Activated T-cell treated with anti-CD3 and anti-CD28 coated beads for 48 hours (primary cell): ENCODE measurements around the gene PDE1A.
A peak's percentile ranks its signal among the peaks of the same experiment; 100 is the strongest.

ENCODE experiments used
- DNase-seq: peaks from one replicate; pipeline ENCODE4 v3.0.0-alpha.2; 2020; ENCODE audit warnings: low read depth

Gene PDE1A

GRCh38 chr2:182267971-182268370 is 158.9 kb downstream of the PDE1A start:
- no peak for DNase-seq

GRCh38 chr2:182266909-182267308 is 159.9 kb downstream of the PDE1A start:
- DNase-seq: no peak

DNA sequence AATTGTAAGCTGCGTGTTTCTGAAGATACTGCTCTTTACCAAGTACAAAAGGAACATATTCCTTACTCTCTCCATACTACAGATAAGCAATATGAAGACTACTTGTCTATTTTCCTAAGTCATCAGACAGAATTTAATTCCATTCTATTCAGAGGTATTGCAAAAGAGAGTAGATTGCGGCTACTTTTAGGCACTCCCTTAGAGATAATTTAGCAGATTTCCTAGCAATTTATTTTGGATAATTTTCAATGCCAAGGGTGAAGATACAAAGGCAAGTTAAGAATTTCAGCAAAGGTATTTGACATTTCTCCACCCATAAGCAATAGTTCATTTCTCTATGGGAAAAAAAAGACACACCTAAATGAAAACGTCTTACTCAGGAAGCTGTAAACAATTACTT is 161.1 kb downstream of the PDE1A start:
- no peak for DNase-seq

GRCh38 chr2:182261860-182262387 is 164.9 kb downstream of the PDE1A start:
- DNase-seq: no peak

DNA sequence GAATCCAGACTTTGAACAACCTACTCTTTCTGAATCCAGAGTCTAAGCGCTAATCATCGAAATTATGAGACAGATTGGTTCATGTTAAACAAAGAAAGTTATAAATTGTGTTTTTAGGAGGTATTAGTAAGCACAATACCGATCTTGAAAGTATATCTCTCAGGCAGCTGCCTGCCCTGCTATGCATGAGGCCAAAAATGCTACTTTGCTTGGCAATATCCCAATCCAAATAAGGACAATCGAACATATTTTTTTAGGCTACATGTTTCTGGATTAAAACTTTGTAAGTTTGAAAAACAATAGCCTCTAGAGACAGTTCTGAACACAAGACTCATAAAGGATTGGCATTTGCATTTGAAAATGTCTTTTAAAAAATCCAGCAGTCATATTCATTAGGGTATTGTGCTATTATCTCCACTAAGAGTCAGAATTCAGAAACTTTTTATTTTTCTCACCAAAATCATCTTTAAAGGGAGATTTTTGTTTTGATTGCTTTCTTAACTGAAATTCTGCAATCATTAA is 167.1 kb downstream of the PDE1A start:
- no peak for DNase-seq

- no peak for DNase-seq
Measured at GRCh38 chr2:182252534-182252933, 174.3 kb downstream of the PDE1A start.

GRCh38 chr2:182248898-182249297 is 177.9 kb downstream of the PDE1A start:
- DNase-seq: no peak

GRCh38 chr2:182248362-182248761 is 178.5 kb downstream of the PDE1A start:
- no peak for DNase-seq

- DNase-seq: no peak
Measured at GRCh38 chr2:182247831-182248230, 179.0 kb downstream of the PDE1A start.

GRCh38 chr2:182245963-182246362 is 180.9 kb downstream of the PDE1A start:
- no peak for DNase-seq

DNA sequence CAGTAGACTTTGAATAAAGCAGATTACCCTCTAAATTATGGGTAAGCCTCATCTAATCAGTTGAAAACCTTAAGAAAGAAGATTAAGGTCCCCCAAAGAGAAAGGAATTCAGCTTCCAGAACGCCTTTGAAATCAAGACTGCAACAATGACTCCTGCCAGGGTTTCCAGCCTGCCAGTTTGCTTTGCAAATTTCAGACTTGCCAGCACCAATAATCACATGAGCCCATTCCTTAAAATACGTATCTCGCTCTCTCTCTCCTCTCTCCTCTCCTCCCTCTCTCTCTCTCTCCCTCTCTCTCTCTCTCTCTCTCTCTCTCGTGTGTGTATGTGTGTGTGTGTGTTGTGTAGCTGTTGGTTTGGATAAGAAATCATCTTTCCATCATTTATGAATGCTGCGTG is 184.2 kb downstream of the PDE1A start:
- no peak for DNase-seq

DNA sequence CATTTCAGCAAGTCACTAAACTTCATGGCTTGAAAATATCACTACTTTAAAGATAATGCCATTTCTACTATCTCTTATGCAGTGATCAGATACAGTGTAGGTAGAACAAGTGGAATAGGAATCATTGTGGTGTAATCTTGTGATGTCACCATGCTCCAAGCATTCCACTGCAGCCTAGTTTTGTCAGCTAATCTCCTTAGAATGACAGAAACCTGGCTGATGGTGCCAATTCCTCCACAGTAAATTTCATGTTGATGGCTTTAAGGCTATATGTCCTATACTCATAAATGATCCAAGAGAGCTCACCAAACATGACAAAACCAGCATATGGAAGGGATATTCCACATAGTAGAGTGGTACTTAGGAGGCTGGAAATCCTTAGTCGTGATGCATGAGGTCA is 184.9 kb downstream of the PDE1A start:
- DNase-seq: no peak

DNA sequence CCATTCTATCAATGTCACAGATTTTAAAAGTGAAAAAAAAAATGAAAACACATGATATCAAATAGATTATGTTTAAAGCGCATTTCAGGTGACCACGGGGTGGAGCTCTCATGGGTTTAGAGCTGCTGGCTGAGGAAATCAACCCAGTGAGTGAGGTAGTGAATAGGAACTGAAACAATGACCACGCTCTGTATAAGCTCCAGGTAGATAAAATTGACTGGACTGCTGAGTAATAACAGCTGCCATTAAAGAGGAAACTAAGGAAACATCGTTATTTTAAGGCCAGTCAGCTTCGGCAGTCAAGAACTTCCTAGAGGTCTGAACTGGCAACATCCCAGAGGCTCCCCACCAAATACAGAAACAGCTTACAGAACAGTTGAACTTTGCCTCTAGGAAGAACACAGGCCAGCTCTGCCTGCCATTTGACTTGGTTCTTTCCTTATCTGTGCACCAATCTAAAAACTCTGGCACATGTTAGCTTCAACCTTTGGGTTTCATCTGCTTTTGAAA is 185.9 kb downstream of the PDE1A start:
- DNase-seq: peak; percentile 0

- DNase-seq: no peak
Measured at GRCh38 chr2:182230561-182230960, 196.3 kb downstream of the PDE1A start.

DNA sequence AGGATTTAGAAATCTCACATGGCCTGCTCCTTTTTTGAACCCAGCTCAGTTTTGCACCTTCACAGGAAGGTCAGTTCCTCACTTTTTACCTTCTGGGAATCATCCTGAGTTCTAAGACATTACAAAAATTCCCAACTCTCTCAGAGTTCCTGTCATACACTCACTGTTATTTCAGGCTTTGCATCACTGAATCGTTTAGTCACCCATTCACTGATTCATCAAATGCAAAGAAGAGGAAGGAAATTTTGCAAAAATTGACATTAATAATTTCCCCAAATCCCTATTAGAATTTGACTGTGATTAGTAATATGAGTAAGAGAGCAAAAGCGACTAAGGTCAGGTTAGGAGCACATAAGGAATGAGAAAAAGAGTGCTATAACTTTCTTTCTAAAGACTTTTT is 197.5 kb downstream of the PDE1A start:
- DNase-seq: no peak

DNA sequence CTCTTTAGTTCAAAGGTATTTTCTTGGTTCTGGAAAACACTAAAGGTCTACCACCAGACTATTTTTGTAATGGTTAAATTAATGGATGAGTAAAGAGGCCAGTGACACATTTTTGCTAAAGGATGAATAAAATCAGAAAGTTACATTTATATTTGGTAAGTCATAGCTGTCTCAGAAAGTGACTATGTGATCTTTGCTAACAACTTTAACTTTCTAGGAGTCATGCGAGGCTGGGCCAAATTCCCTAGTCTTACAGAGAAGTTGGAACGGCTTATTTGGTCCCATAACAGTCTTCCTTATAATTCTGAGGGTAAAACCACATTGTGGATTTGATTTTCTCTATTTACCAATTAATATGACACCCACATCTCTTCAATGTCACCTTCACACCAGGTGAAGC is 198.1 kb downstream of the PDE1A start:
- no peak for DNase-seq

DNA sequence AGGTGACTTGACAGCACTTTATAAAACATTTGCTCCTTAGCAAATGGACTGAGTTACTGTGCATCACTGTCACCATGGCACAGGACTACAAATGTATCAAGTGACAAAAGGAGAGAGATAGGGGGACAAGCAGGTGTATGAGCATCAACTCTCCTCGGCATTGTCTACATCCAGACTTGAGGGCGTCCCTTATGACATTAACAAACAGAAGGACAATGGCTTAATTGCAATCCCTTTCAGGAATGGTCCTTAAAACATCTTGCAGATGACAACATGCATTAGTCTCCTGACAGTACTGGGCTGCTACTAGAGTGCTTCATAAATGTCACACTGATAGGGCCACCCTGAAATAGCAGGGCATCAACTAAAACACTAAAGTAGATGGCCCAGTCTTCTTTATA is 198.8 kb downstream of the PDE1A start:
- DNase-seq: no peak

GRCh38 chr2:182226807-182227206 is 200.0 kb downstream of the PDE1A start:
- no peak for DNase-seq

- DNase-seq: no peak
Measured at GRCh38 chr2:182224669-182225068, 202.2 kb downstream of the PDE1A start.

GRCh38 chr2:182220998-182221397 is 205.8 kb downstream of the PDE1A start:
- DNase-seq: no peak

- no peak for DNase-seq
Measured at GRCh38 chr2:182220335-182220734, 206.5 kb downstream of the PDE1A start.

- no peak for DNase-seq
Measured at GRCh38 chr2:182210669-182211068, 216.2 kb downstream of the PDE1A start.

- DNase-seq: no peak
Measured at GRCh38 chr2:182208421-182208820, 218.4 kb downstream of the PDE1A start.

GRCh38 chr2:182207049-182207746 is 219.6 kb downstream of the PDE1A start:
- DNase-seq: no peak
